Stimulated activated CD4-positive, alpha-beta T cell treated with anti-CD3 and anti-CD28 coated beads, Interleukin-15, amount 100 ng/mL, for 1 hour (primary cell): Measurements from ENCODE around the gene GLRA2.

Experiments used
- DNase-seq, 2 donors: peaks; one replicate each; pipeline ENCODE4 v3.0.0-alpha.2; 2020; ENCODE audit warnings: low read depth in 1 of 2, low spot score in 1 of 2

GLRA2 gene

DNA sequence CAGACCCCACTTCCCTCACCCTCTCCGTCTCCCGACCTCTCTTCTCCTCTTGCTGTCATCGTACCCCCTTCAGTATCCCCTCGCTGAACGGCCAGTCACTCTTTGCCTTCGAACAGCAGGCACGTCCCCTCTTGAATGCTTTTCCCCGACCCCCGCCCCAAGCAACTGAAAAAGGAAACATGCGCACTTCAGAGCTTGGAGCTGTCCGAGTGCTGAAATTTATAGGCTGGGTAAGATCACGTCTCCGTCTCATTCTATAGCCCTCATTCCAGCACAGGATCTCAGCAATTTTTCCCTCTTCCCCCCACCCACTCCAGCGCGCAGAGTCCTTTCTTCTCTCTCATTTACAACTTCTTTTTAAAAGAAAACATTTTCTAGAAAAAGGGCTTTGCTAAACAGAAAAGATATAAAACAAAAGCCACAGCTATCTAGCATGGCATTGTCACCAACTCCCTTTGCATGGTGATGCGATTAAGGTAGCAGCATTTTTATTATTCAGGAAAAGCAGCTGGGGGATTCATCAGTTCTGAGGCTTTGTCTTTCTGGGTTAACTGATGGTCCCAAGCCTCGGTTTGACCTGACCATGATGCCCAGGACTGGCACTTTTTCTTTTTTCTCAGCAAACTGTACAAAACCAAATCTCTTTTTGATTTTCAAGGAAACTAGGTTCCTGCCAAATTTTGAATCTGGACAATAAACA, at the start of gene GLRA2:
Gene GLRA2, plus strand, starts transcription at position 247 of the 700 bp plus-strand sequence. CDS start 522 bp downstream, outside the sequence.
- DNase-seq: no peak

- DNase-seq: no peak
Measured at GRCh38 chrX:14489437-14489836, 39.9 kb upstream of the GLRA2 start.

- DNase-seq: no peak
Measured at GRCh38 chrX:14491689-14492088, 37.6 kb upstream of the GLRA2 start.

- DNase-seq: no peak
Measured at GRCh38 chrX:14496674-14497073, 32.7 kb upstream of the GLRA2 start.

DNA sequence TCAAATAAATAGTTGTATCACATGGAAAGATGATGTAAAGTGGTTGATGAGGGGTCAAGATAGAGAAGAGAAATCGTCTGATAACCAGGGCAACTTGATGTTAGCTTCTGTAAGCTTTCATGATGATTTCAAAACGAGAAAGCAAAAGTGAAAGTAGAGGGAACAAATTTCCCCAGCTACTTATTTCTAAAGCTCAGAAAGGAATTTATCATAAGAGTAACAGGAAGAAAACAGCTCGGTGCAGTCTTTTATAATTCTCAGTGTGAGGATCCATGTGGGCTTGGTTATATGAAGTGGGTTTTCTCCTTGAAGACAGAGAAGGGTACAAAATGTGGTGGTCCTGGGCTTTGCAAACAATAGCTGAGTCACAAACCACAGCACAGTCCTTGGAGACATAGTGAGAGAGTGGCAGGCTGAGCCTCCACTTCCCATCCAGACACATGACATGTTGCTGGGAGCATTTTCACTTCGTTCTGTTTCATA, 32.1 kb upstream of the GLRA2 start:
- no peak for DNase-seq

- DNase-seq: no peak
Measured at GRCh38 chrX:14501327-14501726, 28.0 kb upstream of the GLRA2 start.

- DNase-seq: no peak
Measured at GRCh38 chrX:14504960-14505538, 24.3 kb upstream of the GLRA2 start.

DNA sequence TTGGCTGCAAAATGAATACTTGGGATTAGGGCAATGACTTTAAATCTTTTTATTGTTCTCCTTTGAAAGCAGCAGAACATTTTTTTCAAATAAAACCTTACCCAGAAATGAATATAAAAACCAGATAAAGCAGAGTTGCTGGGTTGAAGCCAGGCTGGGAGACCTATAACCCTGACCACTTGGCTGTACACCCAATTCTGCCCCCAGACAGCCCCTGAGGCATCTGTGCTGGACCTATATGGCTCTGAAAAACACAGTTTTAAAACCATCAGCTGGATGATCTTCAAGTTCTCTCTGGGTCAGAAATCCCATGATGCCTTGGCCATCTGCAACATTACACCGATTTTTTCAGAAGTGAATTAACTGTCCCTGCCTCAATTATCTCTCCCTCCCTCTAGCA, 23.7 kb upstream of the GLRA2 start:
- DNase-seq: no peak

GRCh38 chrX:14506866-14507265, 22.5 kb upstream of the GLRA2 start:
- no peak for DNase-seq

GRCh38 chrX:14508025-14508690, 21.2 kb upstream of the GLRA2 start:
- DNase-seq: no peak

DNA sequence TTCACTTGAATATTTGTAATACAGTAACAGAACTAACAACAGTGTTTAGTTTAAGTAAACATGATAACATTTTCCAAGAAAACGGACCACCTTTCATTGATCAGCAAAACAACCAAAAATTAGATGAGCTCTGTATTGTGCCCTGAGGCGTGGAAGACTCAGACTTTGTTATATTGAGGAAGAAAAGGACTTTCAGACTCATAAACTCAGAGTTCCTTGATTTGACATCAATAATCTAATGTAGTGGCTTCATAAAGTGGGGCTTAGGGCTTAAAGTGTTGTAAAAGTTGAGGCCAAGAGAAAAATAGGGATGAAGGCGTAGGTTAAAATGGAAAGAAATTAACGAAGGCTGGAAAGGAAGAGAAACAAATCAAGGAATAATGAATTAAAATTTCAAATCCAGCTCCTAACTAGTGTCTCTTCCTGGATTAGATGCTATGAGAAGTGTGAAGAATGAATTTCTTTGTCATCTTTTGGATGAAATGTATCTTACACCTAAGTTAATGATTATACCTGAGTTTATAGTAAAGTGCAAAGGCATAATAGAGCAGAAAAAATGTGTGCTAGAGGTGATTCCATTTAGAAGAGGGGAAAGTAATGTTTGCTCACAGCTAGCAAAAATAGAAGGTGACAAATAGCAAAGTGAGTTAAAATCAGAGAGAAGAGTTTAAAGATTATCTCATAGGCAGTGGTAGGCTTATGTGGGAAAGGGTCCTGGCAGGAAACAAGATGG, 19.8 kb upstream of the GLRA2 start:
- no peak for DNase-seq

- peak in 1 of 2 donors; percentile 11 for DNase-seq
Measured at GRCh38 chrX:14528629-14529289, 577 bp upstream of the GLRA2 start.

GRCh38 chrX:14533867-14534266, 4.5 kb downstream of the GLRA2 start:
- no peak for DNase-seq

GRCh38 chrX:14546190-14546589, 16.9 kb downstream of the GLRA2 start:
- DNase-seq: no peak

- DNase-seq: no peak
Measured at GRCh38 chrX:14554131-14554715, 24.9 kb downstream of the GLRA2 start.

DNA sequence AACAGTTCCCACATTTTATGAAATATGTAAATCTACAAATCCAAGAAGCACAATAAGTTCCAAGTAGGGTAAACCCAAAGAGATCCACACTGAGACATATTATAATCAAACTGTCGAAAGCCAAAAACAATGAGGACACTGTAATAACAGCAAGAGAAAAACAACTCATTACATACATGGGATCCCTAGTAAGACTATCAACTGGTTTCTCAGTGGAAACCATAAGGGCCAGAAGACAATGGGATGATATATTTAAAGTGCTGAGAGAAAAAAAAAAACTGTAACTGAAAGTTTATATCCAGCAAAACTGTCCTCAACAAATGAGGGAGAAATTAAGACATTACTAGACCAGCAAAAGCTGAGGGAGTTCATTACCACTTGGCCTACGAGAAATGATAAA, 34.7 kb downstream of the GLRA2 start:
- no peak for DNase-seq

DNA sequence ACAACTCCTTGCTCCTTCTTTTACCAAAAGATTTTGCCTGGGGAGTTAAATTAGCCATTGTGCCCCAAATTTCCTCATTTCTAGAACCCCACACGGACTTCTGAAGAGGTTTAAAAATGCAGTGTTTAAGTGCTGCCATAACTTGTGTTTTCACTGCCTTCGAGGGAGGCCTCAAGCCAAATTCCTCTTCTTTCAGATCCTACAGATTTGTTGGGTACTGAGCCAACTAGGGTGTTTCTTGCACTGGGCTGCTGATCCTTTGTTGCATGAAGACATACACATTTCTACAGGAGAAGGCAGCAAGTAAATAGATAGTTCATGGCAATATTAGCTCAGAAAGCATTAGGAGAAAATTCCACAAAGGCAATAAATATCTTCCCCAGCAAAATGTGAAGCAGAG, 43.8 kb downstream of the GLRA2 start:
- DNase-seq: no peak

DNA sequence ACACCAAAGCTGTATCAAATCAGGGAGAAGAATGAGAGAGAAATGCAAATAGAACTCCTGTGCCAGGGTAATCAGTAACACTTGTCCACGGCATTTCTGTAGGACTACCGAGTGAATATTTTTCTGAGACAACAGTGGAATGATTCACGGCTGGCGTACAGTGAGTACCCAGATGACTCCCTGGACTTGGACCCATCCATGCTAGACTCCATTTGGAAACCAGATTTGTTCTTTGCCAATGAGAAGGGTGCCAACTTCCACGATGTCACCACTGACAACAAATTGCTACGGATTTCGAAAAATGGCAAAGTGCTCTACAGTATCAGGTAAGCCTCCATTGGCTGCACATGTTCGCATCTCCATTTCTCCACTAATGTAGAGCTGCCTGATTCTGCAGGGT, 51.7 kb downstream of the GLRA2 start:
- no peak for DNase-seq

DNA sequence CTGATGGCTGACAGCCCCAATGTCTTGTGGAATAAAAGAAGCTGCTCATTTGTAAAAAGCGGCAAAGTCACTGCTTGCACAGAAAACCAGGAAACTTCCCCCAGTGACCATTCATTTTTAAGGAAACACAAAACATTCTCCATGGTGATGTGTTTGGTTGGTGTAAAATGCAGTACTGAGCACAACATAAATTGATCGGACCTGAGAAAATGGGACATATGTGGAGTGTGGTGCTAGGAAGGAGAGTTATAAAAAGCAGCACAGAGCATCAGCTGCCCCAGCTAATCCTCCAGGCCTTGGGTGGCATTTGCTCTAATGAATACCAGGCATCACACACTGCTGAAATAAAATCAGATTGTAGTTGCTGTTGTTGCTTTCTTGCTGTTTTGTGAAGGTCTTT, 55.2 kb downstream of the GLRA2 start:
- DNase-seq: no peak

- DNase-seq: no peak
Measured at GRCh38 chrX:14590216-14590615, 60.9 kb downstream of the GLRA2 start.
